HL-60 (cell line): Measurements from ENCODE around the gene NDUFB7.
"Not testable (repeated sequence)": the region's sequence is repeated elsewhere in the genome, so short reads cannot be mapped to it uniquely, and the experiment has no call there.

Source experiments
- DNase-seq, 2 experiments: peaks; one replicate each; pipeline ENCODE4 v3.0.0-alpha.2; 2010 to 2020; ENCODE audit warnings: low read depth in 1 of 2, low spot score in 1 of 2
- H3K27ac ChIP-seq: fragments of 250-450 bp; sonication (Bioruptor Pico); replicated peaks from 2 replicates; pipeline ENCODE4 v1.5.1; 2020; ENCODE audit warnings: mild to moderate bottlenecking, moderate library complexity
- H3K27me3 ChIP-seq: fragments of 250-450 bp; sonication (Bioruptor Pico); 2 replicates; pipeline ENCODE4 v1.5.1; 2021; ENCODE audit warnings: mild to moderate bottlenecking, moderate library complexity; ENCODE audit not compliant: insufficient read depth, poor library complexity, severe bottlenecking
- H3K4me3 ChIP-seq: replicated peaks from 2 replicates; pipeline ENCODE4 v1.5.1; 2011; ENCODE audit warnings: mild to moderate bottlenecking, control low read depth, low read length; ENCODE audit not compliant: insufficient read depth
- GABPA ChIP-seq: IDR thresholded peaks from 2 replicates; pipeline ENCODE4 v1.6.1; 2012; ENCODE audit warnings: low read depth
- POLR2AphosphoS5 ChIP-seq: IDR thresholded peaks from 2 replicates; pipeline ENCODE4 v1.6.1; 2012; ENCODE audit warnings: low read depth
- SPI1 ChIP-seq: IDR thresholded peaks from 2 replicates; pipeline ENCODE4 v1.6.1; 2012; ENCODE audit warnings: low read depth, mild to moderate bottlenecking, borderline replicate concordance
- TF ChIP-seq, protein P1 (sequence below): IDR thresholded peaks from one replicate; pipeline ENCODE4 v1.5.1; 2011; ENCODE audit warnings: low read length, control low read depth, inconsistent platforms; ENCODE audit not compliant: insufficient read depth
- TF ChIP-seq, protein P2 (sequence below): IDR thresholded peaks from 2 replicates; pipeline ENCODE4 v1.6.1; 2012; ENCODE audit warnings: low read depth; ENCODE audit not compliant: insufficient replicate concordance

NDUFB7 gene

DNA sequence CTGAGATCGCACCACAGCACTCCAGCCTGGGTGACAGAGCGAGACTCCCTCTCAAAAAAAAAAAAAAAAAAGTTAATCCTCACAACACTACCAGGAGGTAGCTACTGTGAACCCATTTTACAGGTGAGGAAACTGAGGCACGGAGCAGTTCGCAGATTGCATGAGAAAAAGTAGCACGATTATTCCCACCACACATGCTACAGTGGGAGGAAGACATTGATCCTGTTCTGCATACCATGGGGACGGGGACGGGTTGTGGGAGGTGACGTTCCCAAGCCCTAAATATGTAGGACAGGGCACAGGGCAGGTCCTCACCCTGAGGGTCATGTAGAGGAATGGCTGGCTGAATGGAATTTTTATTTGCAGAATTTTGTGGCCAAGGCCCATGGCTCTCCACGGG, 34.8 kb upstream of the NDUFB7 start:
- Histone ChIP-seq H3K27me3 (no peaks in the 10 kb centered on the region), H3K4me3 (no peak overlapping the region), H3K27ac (no peak overlapping the region)
- TF ChIP-seq, protein P1, sequence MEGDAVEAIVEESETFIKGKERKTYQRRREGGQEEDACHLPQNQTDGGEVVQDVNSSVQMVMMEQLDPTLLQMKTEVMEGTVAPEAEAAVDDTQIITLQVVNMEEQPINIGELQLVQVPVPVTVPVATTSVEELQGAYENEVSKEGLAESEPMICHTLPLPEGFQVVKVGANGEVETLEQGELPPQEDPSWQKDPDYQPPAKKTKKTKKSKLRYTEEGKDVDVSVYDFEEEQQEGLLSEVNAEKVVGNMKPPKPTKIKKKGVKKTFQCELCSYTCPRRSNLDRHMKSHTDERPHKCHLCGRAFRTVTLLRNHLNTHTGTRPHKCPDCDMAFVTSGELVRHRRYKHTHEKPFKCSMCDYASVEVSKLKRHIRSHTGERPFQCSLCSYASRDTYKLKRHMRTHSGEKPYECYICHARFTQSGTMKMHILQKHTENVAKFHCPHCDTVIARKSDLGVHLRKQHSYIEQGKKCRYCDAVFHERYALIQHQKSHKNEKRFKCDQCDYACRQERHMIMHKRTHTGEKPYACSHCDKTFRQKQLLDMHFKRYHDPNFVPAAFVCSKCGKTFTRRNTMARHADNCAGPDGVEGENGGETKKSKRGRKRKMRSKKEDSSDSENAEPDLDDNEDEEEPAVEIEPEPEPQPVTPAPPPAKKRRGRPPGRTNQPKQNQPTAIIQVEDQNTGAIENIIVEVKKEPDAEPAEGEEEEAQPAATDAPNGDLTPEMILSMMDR, result no peak
- no peak for DNase-seq

DNA sequence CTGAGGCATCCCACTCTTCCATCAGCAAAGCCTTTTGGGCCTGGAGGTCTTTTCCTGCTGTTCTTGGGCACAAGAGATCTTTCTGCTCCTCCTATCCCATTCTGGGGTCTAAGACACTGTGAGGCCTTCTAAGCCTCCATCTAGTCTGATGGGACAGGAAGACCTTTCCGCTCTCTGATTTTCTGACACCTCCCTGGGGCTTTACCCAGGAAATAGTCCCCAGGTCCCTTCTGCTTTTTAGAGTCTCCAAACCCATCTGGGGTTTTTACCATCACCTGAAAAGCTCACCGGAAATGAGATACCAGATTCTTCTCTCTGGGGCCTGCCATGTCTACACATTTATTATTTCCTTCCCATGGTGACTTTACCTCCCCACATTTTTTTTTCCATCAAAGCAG, 32.1 kb upstream of the NDUFB7 start:
- no peak for TF ChIP-seq POLR2AphosphoS5
- TF ChIP-seq GABPA, result no peak
- TF ChIP-seq, protein P2, sequence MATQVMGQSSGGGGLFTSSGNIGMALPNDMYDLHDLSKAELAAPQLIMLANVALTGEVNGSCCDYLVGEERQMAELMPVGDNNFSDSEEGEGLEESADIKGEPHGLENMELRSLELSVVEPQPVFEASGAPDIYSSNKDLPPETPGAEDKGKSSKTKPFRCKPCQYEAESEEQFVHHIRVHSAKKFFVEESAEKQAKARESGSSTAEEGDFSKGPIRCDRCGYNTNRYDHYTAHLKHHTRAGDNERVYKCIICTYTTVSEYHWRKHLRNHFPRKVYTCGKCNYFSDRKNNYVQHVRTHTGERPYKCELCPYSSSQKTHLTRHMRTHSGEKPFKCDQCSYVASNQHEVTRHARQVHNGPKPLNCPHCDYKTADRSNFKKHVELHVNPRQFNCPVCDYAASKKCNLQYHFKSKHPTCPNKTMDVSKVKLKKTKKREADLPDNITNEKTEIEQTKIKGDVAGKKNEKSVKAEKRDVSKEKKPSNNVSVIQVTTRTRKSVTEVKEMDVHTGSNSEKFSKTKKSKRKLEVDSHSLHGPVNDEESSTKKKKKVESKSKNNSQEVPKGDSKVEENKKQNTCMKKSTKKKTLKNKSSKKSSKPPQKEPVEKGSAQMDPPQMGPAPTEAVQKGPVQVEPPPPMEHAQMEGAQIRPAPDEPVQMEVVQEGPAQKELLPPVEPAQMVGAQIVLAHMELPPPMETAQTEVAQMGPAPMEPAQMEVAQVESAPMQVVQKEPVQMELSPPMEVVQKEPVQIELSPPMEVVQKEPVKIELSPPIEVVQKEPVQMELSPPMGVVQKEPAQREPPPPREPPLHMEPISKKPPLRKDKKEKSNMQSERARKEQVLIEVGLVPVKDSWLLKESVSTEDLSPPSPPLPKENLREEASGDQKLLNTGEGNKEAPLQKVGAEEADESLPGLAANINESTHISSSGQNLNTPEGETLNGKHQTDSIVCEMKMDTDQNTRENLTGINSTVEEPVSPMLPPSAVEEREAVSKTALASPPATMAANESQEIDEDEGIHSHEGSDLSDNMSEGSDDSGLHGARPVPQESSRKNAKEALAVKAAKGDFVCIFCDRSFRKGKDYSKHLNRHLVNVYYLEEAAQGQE, result no peak
- TF ChIP-seq, protein P1, result no peak
- TF ChIP-seq SPI1, result no peak
- no peak overlapping the region for H3K4me3 ChIP-seq
- H3K27me3 ChIP-seq, result no peaks in the 10 kb centered on the region
- no peak overlapping the region for H3K27ac ChIP-seq
- DNase-seq, result no peak

DNA sequence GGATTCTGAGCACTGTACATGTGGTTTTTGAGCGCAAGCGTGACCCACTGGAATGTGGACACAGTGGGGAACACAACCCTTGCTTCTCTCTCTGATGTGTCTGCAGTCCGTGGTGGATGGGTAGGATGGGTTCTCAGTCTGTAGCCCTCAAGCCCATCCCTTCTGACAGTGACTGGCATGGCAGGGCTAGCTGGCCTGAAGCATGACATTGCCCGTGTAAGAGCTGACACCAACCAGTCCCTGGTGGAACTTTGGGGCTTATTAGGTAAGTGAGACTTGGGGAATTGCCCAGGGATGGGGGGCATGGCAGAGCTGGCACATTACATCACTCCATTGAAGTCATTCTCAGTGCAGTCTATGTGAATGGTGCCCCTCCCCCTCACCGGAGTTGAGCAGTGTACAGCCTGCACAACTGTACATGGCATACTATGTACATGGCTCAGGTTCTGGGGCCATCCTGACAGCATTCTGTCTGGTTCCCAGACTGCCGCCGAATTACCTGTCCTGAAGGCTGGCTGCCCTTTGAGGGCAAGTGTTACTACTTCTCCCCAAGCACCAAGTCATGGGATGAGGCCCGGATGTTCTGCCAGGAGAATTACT, 27.8 kb upstream of the NDUFB7 start:
- Histone ChIP-seq H3K27me3 (no peaks in the 10 kb centered on the region), H3K4me3 (no peak overlapping the region), H3K27ac (no peak overlapping the region)
- DNase-seq, result no peak
- TF ChIP-seq SPI1 (no peak), POLR2AphosphoS5 (no peak), GABPA (no peak)
- TF ChIP-seq, protein P1, result no peak
- TF ChIP-seq, protein P2, result no peak

DNA sequence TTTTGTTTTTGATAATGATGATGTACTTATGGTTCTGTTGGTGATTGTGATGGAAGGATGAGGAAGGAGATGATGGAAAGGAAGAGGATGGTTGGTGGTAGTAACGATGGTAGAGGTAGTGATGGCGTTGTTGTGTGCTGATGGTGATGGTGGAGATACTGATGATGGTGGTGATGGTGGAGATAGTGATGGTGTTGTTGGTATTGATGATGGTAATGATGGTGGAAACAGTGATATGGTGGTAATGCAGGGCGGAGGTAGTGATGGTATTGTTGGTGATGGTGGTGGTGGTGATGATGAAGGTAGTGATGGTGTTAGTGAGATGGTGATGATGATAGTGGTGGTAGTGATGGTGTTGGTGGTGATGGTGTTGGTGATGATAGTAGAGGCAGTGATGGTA, 23.7 kb upstream of the NDUFB7 start:
- TF ChIP-seq, protein P1, result no peak
- TF ChIP-seq, protein P2, result no peak
- TF ChIP-seq GABPA, result no peak
- TF ChIP-seq SPI1, result no peak
- TF ChIP-seq POLR2AphosphoS5, result no peak
- H3K4me3 ChIP-seq, result no peak overlapping the region

DNA sequence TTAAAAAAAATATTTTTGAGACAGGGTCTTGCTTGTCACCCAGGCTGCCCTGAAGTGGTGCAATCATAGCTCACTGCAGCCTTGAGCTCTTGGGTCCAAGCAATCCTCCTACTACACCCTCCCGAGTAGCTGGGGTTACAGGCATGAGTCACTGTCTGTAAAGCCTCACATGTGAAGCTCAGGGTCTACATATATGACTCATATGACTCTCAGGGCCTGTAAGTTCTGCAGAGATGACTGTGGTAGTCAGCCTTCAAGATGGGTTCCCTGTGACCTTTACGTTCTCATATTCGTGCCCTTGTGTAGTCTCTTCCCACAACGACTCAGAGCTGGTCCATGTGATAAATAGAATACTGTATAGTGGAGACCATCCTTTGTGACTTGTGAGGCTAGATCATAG, 17.6 kb upstream of the NDUFB7 start:
- not testable (repeated sequence) for DNase-seq, H3K27me3 ChIP-seq, H3K27ac ChIP-seq, H3K4me3 ChIP-seq

More for the DNA sequence above, 23.7 kb upstream of the NDUFB7 start:
- Histone ChIP-seq H3K27ac (no peak overlapping the region), H3K27me3 (no peaks in the 10 kb centered on the region)
- DNase-seq, result no peak
